Smooth muscle cell (in vitro differentiated cells): Measurements from ENCODE around the gene THOC6. TPM values are rescaled to one million over a fixed set of nuclear protein-coding genes. Genes with fewer than 3 reads are reported as not detected.
"Not testable (repeated sequence)": the region's sequence is repeated elsewhere in the genome, so short reads cannot be mapped to it uniquely, and the experiment has no call there.

ENCODE experiments used
- DNase-seq: peaks from one replicate; lab custom pipeline; 2025; ENCODE audit not compliant: unreplicated experiment; lab: John Stamatoyannopoulos, UW
- H2AFZ ChIP-seq: fragments of 200-600 bp; sonication (generic); 2 replicates; pipeline ENCODE4 v1.6.0; 2016; ENCODE audit warnings: antibody characterized with exemption, low read depth, mild to moderate bottlenecking
- H3F3A ChIP-seq: fragments of 200-600 bp; sonication (generic); 2 replicates; pipeline ENCODE4 v1.6.0; 2017; ENCODE audit warnings: antibody characterized with exemption, low read depth
- H3K27ac ChIP-seq: fragments of 200-600 bp; sonication (generic); 2 replicates; pipeline ENCODE4 v1.5.1; 2016; ENCODE audit warnings: low read depth, mild to moderate bottlenecking
- H3K27me3 ChIP-seq: fragments of 200-600 bp; sonication (generic); 2 replicates; pipeline ENCODE4 v1.6.1; 2016; ENCODE audit warnings: low read depth, mild to moderate bottlenecking
- H3K36me3 ChIP-seq: fragments of 200-600 bp; sonication (generic); 2 replicates; pipeline ENCODE4 v1.5.1; 2016; ENCODE audit warnings: low read depth
- H3K4me1 ChIP-seq: fragments of 200-600 bp; sonication (generic); 2 replicates; pipeline ENCODE4 v1.5.1; 2016; ENCODE audit warnings: low read depth
- H3K4me2 ChIP-seq: fragments of 200-600 bp; sonication (generic); 2 replicates; pipeline ENCODE4 v1.6.0; 2016; ENCODE audit warnings: mild to moderate bottlenecking
- H3K4me3 ChIP-seq: fragments of 200-600 bp; sonication (generic); 2 replicates; pipeline ENCODE4 v1.5.1; 2016; ENCODE audit warnings: mild to moderate bottlenecking
- H3K79me2 ChIP-seq: fragments of 200-600 bp; sonication (generic); 2 replicates; pipeline ENCODE4 v1.6.0; 2016; ENCODE audit warnings: low read depth, mild to moderate bottlenecking
- H3K9ac ChIP-seq: fragments of 200-600 bp; sonication (generic); 2 replicates; pipeline ENCODE4 v1.6.0; 2016; ENCODE audit warnings: low read depth
- H3K9me3 ChIP-seq: fragments of 200-600 bp; sonication (generic); replicated peaks from 2 replicates; pipeline ENCODE4 v1.5.1; 2016; ENCODE audit warnings: low read depth
- H4K20me1 ChIP-seq: fragments of 200-600 bp; sonication (generic); 2 replicates; pipeline ENCODE4 v1.6.0; 2016; ENCODE audit warnings: low read depth
- WGBS: methylation state at CpG from one replicate; pipeline ENCODE4 v1.1.7; 2016; ENCODE audit warnings: low lambda C conversion rate; 5-methylcytosine and 5-hydroxymethylcytosine counted together
- polyA plus RNA-seq: library from polyadenylated mRNA; unstranded; fragments of >200 nt; fragmentation: Nextera tagmentation; extraction: Ambion mirVana; gene quantifications from 2 replicates; pipeline ENCODE4 v1.2.1, GENCODE V29; 2016
- total RNA-seq: library from RNA; depleted of rRNA; stranded (reverse); fragments of >200 nt; gene quantifications from 2 replicates; pipeline ENCODE4 v1.2.3, GENCODE V29; 2014
- TF ChIP-seq, protein P1 (sequence below): fragments of 200-600 bp; sonication (generic); IDR thresholded peaks from 2 replicates; pipeline ENCODE4 v1.5.1; 2017; ENCODE audit warnings: borderline replicate concordance, mild to moderate bottlenecking, antibody characterized with exemption; ENCODE audit not compliant: insufficient read depth, poor library complexity, severe bottlenecking

The THOC6 gene
- total and polyA plus RNA-seq, 2 experiments from 2014 or later = 28.9 to 59.4 TPM

DNA sequence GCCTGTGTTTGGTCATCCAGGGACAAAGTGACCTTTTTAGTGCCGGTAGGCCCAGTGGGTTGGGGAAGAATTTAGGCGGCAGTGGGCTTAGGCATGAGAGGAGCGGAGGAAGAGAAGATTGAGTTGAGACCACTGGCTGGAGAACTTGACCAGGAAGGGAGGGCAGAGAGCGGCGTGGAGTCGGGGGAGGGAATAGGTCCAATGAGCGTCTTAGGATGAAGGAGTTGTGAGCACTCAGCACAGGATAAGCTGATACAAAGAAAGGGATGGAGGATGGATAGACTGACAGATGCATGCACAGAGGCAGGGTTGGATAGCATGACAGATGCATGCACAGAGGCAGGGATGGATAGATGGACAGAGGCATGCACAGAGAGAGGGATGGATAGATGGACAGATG, 49.6 kb downstream of the THOC6 start:
- 94% methylated on average over 7 of the region's 7 CpGs for WGBS
- H3K9me3 ChIP-seq = no peaks in the 10 kb centered on the region
- no peak overlapping the region for H2AFZ ChIP-seq
- H3K9ac ChIP-seq = no peak overlapping the region
- TF ChIP-seq, protein P1, sequence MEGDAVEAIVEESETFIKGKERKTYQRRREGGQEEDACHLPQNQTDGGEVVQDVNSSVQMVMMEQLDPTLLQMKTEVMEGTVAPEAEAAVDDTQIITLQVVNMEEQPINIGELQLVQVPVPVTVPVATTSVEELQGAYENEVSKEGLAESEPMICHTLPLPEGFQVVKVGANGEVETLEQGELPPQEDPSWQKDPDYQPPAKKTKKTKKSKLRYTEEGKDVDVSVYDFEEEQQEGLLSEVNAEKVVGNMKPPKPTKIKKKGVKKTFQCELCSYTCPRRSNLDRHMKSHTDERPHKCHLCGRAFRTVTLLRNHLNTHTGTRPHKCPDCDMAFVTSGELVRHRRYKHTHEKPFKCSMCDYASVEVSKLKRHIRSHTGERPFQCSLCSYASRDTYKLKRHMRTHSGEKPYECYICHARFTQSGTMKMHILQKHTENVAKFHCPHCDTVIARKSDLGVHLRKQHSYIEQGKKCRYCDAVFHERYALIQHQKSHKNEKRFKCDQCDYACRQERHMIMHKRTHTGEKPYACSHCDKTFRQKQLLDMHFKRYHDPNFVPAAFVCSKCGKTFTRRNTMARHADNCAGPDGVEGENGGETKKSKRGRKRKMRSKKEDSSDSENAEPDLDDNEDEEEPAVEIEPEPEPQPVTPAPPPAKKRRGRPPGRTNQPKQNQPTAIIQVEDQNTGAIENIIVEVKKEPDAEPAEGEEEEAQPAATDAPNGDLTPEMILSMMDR = no peak
- no peak overlapping the region for H3K4me2 ChIP-seq
- no peak for DNase-seq
- no peaks in the 10 kb centered on the region for H3K27me3 ChIP-seq
- H3K79me2 ChIP-seq = no peaks in the 10 kb centered on the region
- no peaks in the 10 kb centered on the region for H3K36me3 ChIP-seq
- no peaks in the 10 kb centered on the region for H3K4me1 ChIP-seq
- H3F3A ChIP-seq = no peaks in the 10 kb centered on the region
- H3K4me3 ChIP-seq = no peak overlapping the region
- no peak overlapping the region for H3K27ac ChIP-seq
- no peaks in the 10 kb centered on the region for H4K20me1 ChIP-seq

DNA sequence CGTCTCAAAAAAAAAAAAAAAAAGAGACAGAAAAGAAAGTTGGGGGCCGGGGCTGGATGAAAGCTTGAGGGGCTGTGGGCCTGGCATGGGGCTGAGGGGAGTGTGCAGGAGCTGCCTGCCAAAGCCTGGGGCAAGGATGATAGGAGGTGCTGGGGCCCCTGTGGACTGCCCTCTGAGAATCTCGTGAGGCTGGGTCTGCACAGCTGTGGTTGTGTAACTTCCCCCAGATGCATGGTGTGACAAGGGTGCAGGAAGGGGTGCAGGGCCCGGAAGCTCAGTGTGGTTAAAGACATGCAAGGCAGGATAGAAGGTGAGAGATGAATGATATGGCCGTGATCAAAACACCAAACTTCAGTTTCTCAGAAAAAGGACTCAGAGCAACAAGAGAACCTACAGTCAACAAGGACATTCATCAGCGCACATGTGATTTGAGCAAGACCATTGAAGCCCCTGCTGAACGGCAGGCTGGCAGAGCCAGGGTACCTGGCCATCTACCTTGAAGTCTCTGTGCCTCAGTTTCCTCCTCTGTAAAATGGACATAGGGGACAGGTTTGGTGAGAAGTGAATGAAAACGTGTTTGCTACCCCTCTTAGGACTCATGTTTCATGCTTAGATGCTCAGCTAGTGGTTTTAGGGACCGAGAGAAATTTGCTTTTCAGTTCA, 51.2 kb downstream of the THOC6 start:
- Histone ChIP-seq H3K79me2 (no peaks in the 10 kb centered on the region), H3K27ac (no peak overlapping the region), H3K9me3 (no peaks in the 10 kb centered on the region), H2AFZ (no peak overlapping the region), H3K27me3 (no peaks in the 10 kb centered on the region), H3K9ac (no peak overlapping the region), H3K4me1 (no peaks in the 10 kb centered on the region), H3K36me3 (no peaks in the 10 kb centered on the region), H3K4me3 (no peak overlapping the region), H4K20me1 (no peaks in the 10 kb centered on the region), H3F3A (no peaks in the 10 kb centered on the region), H3K4me2 (no peak overlapping the region)
- no peak for DNase-seq
- TF ChIP-seq, protein P1 = no peak
- 81% methylated on average over 8 of the region's 9 CpGs for WGBS

DNA sequence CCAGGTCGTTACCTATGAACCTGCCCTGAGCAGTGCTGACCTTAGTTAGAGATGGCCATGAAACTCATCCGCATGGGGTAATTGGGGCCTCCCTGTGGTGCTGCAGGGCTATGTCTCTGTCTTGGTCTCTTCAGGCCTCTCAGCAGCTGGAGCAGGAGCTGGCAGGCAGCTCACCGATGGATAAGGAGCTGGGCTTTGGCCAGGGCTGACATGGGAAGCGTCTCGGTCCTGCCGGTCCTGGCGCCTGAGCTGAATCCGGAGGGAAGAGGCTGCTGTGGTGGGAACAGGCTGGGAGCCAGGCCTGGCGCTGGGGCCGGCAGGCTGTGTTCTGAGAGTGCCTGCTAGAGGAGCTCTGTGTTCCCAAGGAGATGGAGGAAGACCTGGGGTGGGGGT, 51.7 kb downstream of the THOC6 start:
- H3K9me3 ChIP-seq = no peaks in the 10 kb centered on the region
- H3F3A ChIP-seq = no peaks in the 10 kb centered on the region
- no peak overlapping the region for H3K9ac ChIP-seq
- no peaks in the 10 kb centered on the region for H3K4me1 ChIP-seq
- TF ChIP-seq, protein P1 = no peak
- H3K27ac ChIP-seq = no peak overlapping the region
- no peaks in the 10 kb centered on the region for H3K36me3 ChIP-seq
- no peaks in the 10 kb centered on the region for H4K20me1 ChIP-seq
- WGBS = 76% methylated on average over 10 of the region's 10 CpGs
- H2AFZ ChIP-seq = no peak overlapping the region
- H3K4me3 ChIP-seq = no peak overlapping the region
- H3K79me2 ChIP-seq = no peaks in the 10 kb centered on the region
- no peak overlapping the region for H3K4me2 ChIP-seq
- no peaks in the 10 kb centered on the region for H3K27me3 ChIP-seq
- DNase-seq = no peak

DNA sequence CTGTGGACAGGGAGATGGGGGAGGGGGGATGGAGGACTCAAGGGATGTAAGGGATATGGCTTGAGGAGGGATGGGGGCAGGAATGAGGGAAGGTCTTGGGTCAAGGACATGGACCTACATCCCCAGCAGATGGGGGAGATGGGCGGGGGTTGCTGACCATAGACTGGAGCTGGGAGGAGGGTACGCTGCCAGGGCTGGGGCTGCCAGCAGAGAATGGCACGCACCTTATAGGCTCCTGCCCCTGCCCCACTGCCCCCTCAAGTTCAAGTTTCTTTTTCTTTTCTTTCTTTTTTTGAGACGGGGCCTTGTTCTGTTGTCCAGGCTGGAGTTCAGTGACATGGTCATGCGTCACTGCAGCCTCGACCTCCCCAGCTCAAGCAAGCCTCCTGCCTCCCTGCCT, 52.1 kb downstream of the THOC6 start:
- not testable (repeated sequence) for H3K36me3 ChIP-seq, DNase-seq, H3K4me1 ChIP-seq, H3K9me3 ChIP-seq, H4K20me1 ChIP-seq, H3K4me3 ChIP-seq, H3K27ac ChIP-seq, H3K4me2 ChIP-seq, H3F3A ChIP-seq, H3K9ac ChIP-seq, H3K27me3 ChIP-seq, H2AFZ ChIP-seq, H3K79me2 ChIP-seq
- WGBS = 90% methylated on average over 5 of the region's 6 CpGs
